ENCODE measurements around the gene NOB1. TPM values are rescaled to one million over a fixed set of nuclear protein-coding genes. Genes with fewer than 3 reads are reported as not detected.

NOB1 gene
- total and polyA plus RNA-seq, 9 of the 15 experiments (the other 6 are each of a cell fraction or from before 2014, with no cell fraction given) = 42.4 to 148 (median 116) TPM

DNA sequence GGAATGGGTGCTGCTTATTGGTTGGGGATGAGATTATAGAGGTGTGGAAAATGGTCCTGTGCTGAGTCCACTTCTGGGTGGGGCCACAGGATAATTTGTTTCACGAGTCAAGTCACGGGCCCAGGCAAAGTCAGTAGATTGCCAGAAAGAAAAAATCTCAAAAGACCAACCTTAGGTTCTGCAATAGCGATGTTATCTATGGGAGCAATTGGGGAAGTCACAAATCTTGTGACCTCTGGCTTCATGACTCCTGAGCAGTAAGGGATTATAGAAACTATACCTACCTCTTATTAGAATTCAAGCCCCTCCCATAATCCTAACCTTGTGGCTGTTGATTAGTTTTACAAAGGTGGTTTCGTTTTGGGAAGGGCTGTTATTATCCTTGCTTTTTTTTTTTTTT lies 38.8 kb upstream of the NOB1 start (continued):
- TF ChIP-seq, protein P1, sequence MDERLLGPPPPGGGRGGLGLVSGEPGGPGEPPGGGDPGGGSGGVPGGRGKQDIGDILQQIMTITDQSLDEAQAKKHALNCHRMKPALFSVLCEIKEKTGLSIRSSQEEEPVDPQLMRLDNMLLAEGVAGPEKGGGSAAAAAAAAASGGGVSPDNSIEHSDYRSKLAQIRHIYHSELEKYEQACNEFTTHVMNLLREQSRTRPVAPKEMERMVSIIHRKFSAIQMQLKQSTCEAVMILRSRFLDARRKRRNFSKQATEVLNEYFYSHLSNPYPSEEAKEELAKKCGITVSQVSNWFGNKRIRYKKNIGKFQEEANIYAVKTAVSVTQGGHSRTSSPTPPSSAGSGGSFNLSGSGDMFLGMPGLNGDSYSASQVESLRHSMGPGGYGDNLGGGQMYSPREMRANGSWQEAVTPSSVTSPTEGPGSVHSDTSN (CRISPR knock-in tag; IDR thresholded peaks at IDR 0.05; ENCODE audit: low read depth) = no peak
- TF ChIP-seq, protein P1 (tag; conservative IDR thresholded peaks at IDR 0.05; ENCODE audit: low read depth) = peak; percentile 34; the same call in 1 of the 2 replicates
- TF ChIP-seq HDAC2 (IDR thresholded peaks at IDR 0.05) (no peak), NR2C2 (CRISPR knock-in tag; IDR thresholded peaks at IDR 0.05) (no peak), NR2C2 (tag; IDR thresholded peaks at IDR 0.05) (0 out of 2 replicates have a peak, but pooled peaks have one; percentile 19), BRF1 (IDR thresholded peaks at IDR 0.05; ENCODE audit: borderline replicate concordance, extremely low read depth, insufficient read length) (no peak), RAD21 (CRISPR knock-in tag; conservative IDR thresholded peaks at IDR 0.05 in 1 of 2, IDR thresholded peaks at IDR 0.05 in 1 of 2) (no peak), ESRRB (CRISPR knock-in tag; IDR thresholded peaks at IDR 0.05; ENCODE audit: borderline replicate concordance) (no peak), SETDB1 (IDR thresholded peaks at IDR 0.05; ENCODE audit: low read length) (no peak), ZFP1 (CRISPR knock-in tag; IDR thresholded peaks at IDR 0.05) (no peak), ELF2 (CRISPR knock-in tag; IDR thresholded peaks at IDR 0.05) (no peak), HEY1 (CRISPR knock-in tag; IDR thresholded peaks at IDR 0.05; ENCODE audit: borderline replicate concordance) (no peak), KDM1A (IDR thresholded peaks at IDR 0.05) (0 out of 4 replicates have a peak, but pooled peaks of 1 of the 2 experiments have one; percentile 15), NUFIP1 (IDR thresholded peaks at IDR 0.05; ENCODE audit: partially characterized antibody) (no peak), ZNF431 (CRISPR knock-in tag; IDR thresholded peaks at IDR 0.05) (no peak), TCF7L2 (IDR thresholded peaks at IDR 0.05; ENCODE audit: low read depth, low read length) (no peak), ZFP36 (IDR thresholded peaks at IDR 0.05; ENCODE audit: low read depth, low read length, partially characterized antibody) (no peak), ZNF785 (CRISPR knock-in tag; IDR thresholded peaks at IDR 0.05) (no peak), C11orf30 (IDR thresholded peaks at IDR 0.05; ENCODE audit: low read depth) (no peak), ZC3H4 (CRISPR knock-in tag; IDR thresholded peaks at IDR 0.05; ENCODE audit: borderline replicate concordance) (no peak)
- TF ChIP-seq, protein P2, sequence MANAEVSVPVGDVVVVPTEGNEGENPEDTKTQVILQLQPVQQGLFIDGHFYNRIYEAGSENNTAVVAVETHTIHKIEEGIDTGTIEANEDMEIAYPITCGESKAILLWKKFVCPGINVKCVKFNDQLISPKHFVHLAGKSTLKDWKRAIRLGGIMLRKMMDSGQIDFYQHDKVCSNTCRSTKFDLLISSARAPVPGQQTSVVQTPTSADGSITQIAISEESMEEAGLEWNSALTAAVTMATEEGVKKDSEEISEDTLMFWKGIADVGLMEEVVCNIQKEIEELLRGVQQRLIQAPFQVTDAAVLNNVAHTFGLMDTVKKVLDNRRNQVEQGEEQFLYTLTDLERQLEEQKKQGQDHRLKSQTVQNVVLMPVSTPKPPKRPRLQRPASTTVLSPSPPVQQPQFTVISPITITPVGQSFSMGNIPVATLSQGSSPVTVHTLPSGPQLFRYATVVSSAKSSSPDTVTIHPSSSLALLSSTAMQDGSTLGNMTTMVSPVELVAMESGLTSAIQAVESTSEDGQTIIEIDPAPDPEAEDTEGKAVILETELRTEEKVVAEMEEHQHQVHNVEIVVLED (CRISPR knock-in tag; IDR thresholded peaks at IDR 0.05) = no peak
- TF ChIP-seq, protein P3, sequence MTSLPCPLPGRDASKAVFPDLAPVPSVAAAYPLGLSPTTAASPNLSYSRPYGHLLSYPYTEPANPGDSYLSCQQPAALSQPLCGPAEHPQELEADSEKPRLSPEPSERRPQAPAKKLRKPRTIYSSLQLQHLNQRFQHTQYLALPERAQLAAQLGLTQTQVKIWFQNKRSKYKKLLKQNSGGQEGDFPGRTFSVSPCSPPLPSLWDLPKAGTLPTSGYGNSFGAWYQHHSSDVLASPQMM (CRISPR knock-in tag; IDR thresholded peaks at IDR 0.05) = no peak
- TF ChIP-seq, protein P4, sequence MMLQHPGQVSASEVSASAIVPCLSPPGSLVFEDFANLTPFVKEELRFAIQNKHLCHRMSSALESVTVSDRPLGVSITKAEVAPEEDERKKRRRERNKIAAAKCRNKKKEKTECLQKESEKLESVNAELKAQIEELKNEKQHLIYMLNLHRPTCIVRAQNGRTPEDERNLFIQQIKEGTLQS (IDR thresholded peaks at IDR 0.05) = no peak
- TF ChIP-seq, protein P4 (CRISPR knock-in tag; conservative IDR thresholded peaks at IDR 0.05) = no peak
- TF ChIP-seq, protein P5, sequence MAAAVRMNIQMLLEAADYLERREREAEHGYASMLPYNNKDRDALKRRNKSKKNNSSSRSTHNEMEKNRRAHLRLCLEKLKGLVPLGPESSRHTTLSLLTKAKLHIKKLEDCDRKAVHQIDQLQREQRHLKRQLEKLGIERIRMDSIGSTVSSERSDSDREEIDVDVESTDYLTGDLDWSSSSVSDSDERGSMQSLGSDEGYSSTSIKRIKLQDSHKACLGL (CRISPR knock-in tag; IDR thresholded peaks at IDR 0.05; ENCODE audit: borderline replicate concordance, poor library complexity, severe bottlenecking) = no peak

All from K562 (cell line).